ENCODE results near the gene NTM.

GRCh38 chr11:131787119-131787518 is 416.7 kb downstream of the NTM start:
- TF ChIP-seq EZH2 (IDR thresholded peaks at IDR 0.05; ENCODE audit: borderline replicate concordance) = no peak
- TF ChIP-seq CTCF (IDR thresholded peaks at IDR 0.05; ENCODE audit: poor library complexity) = no peak

All from hepatocyte (in vitro differentiated cells).